PC-9 (cell line): ENCODE data around the gene XPO1. TPM values are rescaled to one million over a fixed set of nuclear protein-coding genes. Genes with fewer than 3 reads are reported as not detected.

Source experiments
- BruUV-seq: library from RNA; stranded (reverse); fragments of 400-500 nt; replicated peaks from 2 replicates; lab custom pipeline; 2021; lab: Mats Ljungman, UMichigan
- CTCF ChIA-PET: fragments of 300-600 bp; sonication (Branson Sonifier 250); formaldehyde crosslinking; loops from one replicate; lab custom pipeline; 2022; ENCODE audit warnings: antibody characterized with exemption; lab: Charles Lee
- POLR2A ChIA-PET: fragments of 300-600 bp; sonication (Branson Sonifier 250); formaldehyde crosslinking; loops from one replicate; lab custom pipeline; 2022; ENCODE audit warnings: antibody characterized with exemption; ENCODE audit not compliant: unreplicated experiment; lab: Charles Lee
- DNase-seq, 2 experiments: peaks; one replicate each; pipeline versions ENCODE4 v3.0.0 to v3.0.0-alpha.2; 2015 to 2022; ENCODE audit warnings: mixed read lengths in 1 of 2
- H2AFZ ChIP-seq: fragments of 200-600 bp; sonication (generic); 2 replicates; pipeline ENCODE4 v1.8.1; 2017; ENCODE audit warnings: antibody characterized with exemption
- H3F3A ChIP-seq: fragments of 200-600 bp; sonication (generic); 2 replicates; pipeline ENCODE4 v1.8.1; 2017; ENCODE audit warnings: antibody characterized with exemption, mild to moderate bottlenecking, low read depth; ENCODE audit not compliant: insufficient read depth
- H3K27ac ChIP-seq: fragments of 200-600 bp; sonication (generic); 2 replicates; pipeline ENCODE4 v1.6.1; 2016; ENCODE audit warnings: mixed run types
- H3K27me3 ChIP-seq: fragments of 200-600 bp; sonication (generic); 2 replicates; pipeline ENCODE4 v1.6.1; 2016; ENCODE audit warnings: low read depth, mixed run types; ENCODE audit not compliant: insufficient read depth
- H3K36me3 ChIP-seq: fragments of 200-600 bp; sonication (generic); 2 replicates; pipeline ENCODE4 v1.6.1; 2016; ENCODE audit warnings: low read depth, mixed run types
- H3K4me1 ChIP-seq: fragments of 200-600 bp; sonication (generic); replicated peaks from 2 replicates; pipeline ENCODE4 v1.6.1; 2016; ENCODE audit warnings: mixed run types; ENCODE audit not compliant: insufficient read depth
- H3K4me2 ChIP-seq: fragments of 200-600 bp; sonication (generic); 2 replicates; pipeline ENCODE4 v1.6.1; 2017; ENCODE audit warnings: mixed run types
- H3K4me3 ChIP-seq: fragments of 200-600 bp; sonication (generic); 2 replicates; pipeline ENCODE4 v1.6.1; 2016; ENCODE audit warnings: mixed run types
- H3K79me2 ChIP-seq: fragments of 200-600 bp; sonication (generic); 2 replicates; pipeline ENCODE4 v1.6.1; 2017; ENCODE audit warnings: low read depth, mixed run types
- H3K9me2 ChIP-seq: fragments of 200-600 bp; sonication (generic); 2 replicates; pipeline ENCODE4 v1.8.1; 2017; ENCODE audit warnings: mild to moderate bottlenecking; ENCODE audit not compliant: insufficient read depth
- H3K9me3 ChIP-seq: fragments of 200-600 bp; sonication (generic); 2 replicates; pipeline ENCODE4 v1.8.1; 2016; ENCODE audit warnings: low read depth; ENCODE audit not compliant: insufficient read depth
- H4K20me1 ChIP-seq: fragments of 200-600 bp; sonication (generic); 2 replicates; pipeline ENCODE4 v1.8.1; 2017; ENCODE audit not compliant: insufficient read depth
- CTCF ChIP-seq: fragments of 200-600 bp; sonication (generic); conservative IDR thresholded peaks from 2 replicates; pipeline ENCODE4 v1.6.1; 2017; ENCODE audit warnings: mixed run types, antibody characterized with exemption, mild to moderate bottlenecking, moderate library complexity
- EZH2 ChIP-seq: fragments of 200-600 bp; sonication (generic); IDR thresholded peaks from 2 replicates; pipeline ENCODE4 v1.8.0; 2017; ENCODE audit warnings: antibody characterized with exemption, low read depth
- intact Hi-C: fragments of 100-400 bp; cut with micrococcal nuclease; formaldehyde crosslinking; loops from one replicate; pipeline ENCODE4 v1.10.0; 2022; ENCODE audit not compliant: unreplicated experiment
- total RNA-seq: library from RNA; stranded (reverse); gene quantifications from 2 replicates; pipeline ENCODE4 v1.2.3, GENCODE V29; 2021

Gene XPO1
- total RNA-seq, 1 experiment from 2014 or later: 236 TPM

GRCh38 chr2:61504949-61505348 lies 33.2 kb downstream of the XPO1 start:
- Histone ChIP-seq H3K79me2 (peaks cover 89% of the 10 kb centered on the region), H3K27me3 (no peaks in the 10 kb centered on the region), H3K4me3 (no peak overlapping the region), H3F3A (peaks cover 43% of the 10 kb centered on the region), H3K4me1 (no peaks in the 10 kb centered on the region), H2AFZ (no peak overlapping the region), H3K9me2 (no peaks in the 10 kb centered on the region), H4K20me1 (peaks cover 82% of the 10 kb centered on the region), H3K4me2 (no peak overlapping the region), H3K9me3 (no peaks in the 10 kb centered on the region), H3K36me3 (peaks cover 54% of the 10 kb centered on the region), H3K27ac (no peak overlapping the region)
- TF ChIP-seq EZH2: no peak
- TF ChIP-seq CTCF: no peak
- no peak for DNase-seq
- CTCF ChIA-PET: no interaction called here
- intact Hi-C loops: no loop called here
- POLR2A ChIA-PET: no interaction called here
- no TSS peak for BruUV-seq

GRCh38 chr2:61499060-61499459 lies 39.1 kb downstream of the XPO1 start:
- H3K27ac ChIP-seq: no peak overlapping the region
- CTCF ChIA-PET: no interaction called here
- no peaks in the 10 kb centered on the region for H3K9me3 ChIP-seq
- H2AFZ ChIP-seq: no peak overlapping the region
- POLR2A ChIA-PET: no interaction called here
- DNase-seq: no peak
- no TSS peak for BruUV-seq
- H4K20me1 ChIP-seq: peaks cover 45% of the 10 kb centered on the region
- peaks cover 65% of the 10 kb centered on the region for H3K79me2 ChIP-seq
- H3K27me3 ChIP-seq: no peaks in the 10 kb centered on the region
- no peak overlapping the region for H3K4me3 ChIP-seq
- no peak for TF ChIP-seq EZH2
- no peak for TF ChIP-seq CTCF
- peaks cover 64% of the 10 kb centered on the region for H3K36me3 ChIP-seq
- peaks cover 69% of the 10 kb centered on the region for H3F3A ChIP-seq
- H3K4me2 ChIP-seq: no peak overlapping the region
- intact Hi-C loops: loop anchor here (10.0 kb wide), 1 partner anchor 386 kb away; the partner anchor contains the start of gene CCT4
- H3K4me1 ChIP-seq: no peaks in the 10 kb centered on the region
- H3K9me2 ChIP-seq: no peaks in the 10 kb centered on the region

- H3K79me2 ChIP-seq: peaks cover 31% of the 10 kb centered on the region
- POLR2A ChIA-PET: interaction anchor here (0.6 kb wide), 1 partner anchor 14 kb away, joined by 3 read pairs; no protein-coding TSS in a partner anchor
- no peak for DNase-seq
Measured at GRCh38 chr2:61493523-61493942, 44.6 kb downstream of the XPO1 start.

More at GRCh38 chr2:61493523-61493942, 44.6 kb downstream of the XPO1 start:
- H2AFZ ChIP-seq: no peak overlapping the region
- CTCF ChIA-PET: no interaction called here
- intact Hi-C loops: loop anchor here (1.0 to 10.0 kb wide), 2 partner anchors 35 to 391 kb away; partner anchors contain the start of gene CCT4
- H3K36me3 ChIP-seq: peaks cover 68% of the 10 kb centered on the region
- peak overlapping the region; percentile 3; the same call in 1 of the 2 replicates for H3K27ac ChIP-seq
- H3K4me3 ChIP-seq: no peak overlapping the region
- peaks cover 56% of the 10 kb centered on the region for H3F3A ChIP-seq
- no TSS peak for BruUV-seq
- H3K27me3 ChIP-seq: no peaks in the 10 kb centered on the region
- no peak overlapping the region for H3K4me2 ChIP-seq
- H3K9me3 ChIP-seq: no peaks in the 10 kb centered on the region
- H3K4me1 ChIP-seq: no peaks in the 10 kb centered on the region
- TF ChIP-seq CTCF (no peak), EZH2 (no peak)
- no peaks in the 10 kb centered on the region for H3K9me2 ChIP-seq
- peaks cover 24% of the 10 kb centered on the region for H4K20me1 ChIP-seq
